Non-pigmented ciliary epithelial cell (primary cell): ENCODE data around the gene SUMO3.

Source experiments
- DNase-seq: peaks from one replicate; pipeline ENCODE4 v3.0.0-alpha.2; 2010; ENCODE audit warnings: low read depth

Gene SUMO3

DNA sequence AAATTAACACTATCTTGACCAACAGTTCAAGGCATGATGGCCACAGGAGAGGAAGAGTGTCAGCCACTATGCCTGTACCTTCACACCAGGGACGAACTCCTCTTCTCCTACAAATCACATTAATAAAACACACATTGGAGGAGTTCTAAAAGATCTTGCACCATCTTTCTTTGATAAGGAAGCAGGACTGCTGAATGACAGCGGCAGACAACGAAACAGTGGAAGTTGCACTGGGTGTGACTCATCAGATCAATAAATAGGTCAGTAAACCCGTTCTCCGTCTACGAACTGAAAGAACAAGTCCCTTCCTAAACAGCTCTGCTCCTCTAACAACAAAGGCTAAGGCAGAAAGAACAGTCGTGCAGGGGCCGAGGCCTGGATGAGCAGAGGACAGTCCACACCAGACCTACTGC is 39.4 kb downstream of the SUMO3 start:
- no peak for DNase-seq

DNA sequence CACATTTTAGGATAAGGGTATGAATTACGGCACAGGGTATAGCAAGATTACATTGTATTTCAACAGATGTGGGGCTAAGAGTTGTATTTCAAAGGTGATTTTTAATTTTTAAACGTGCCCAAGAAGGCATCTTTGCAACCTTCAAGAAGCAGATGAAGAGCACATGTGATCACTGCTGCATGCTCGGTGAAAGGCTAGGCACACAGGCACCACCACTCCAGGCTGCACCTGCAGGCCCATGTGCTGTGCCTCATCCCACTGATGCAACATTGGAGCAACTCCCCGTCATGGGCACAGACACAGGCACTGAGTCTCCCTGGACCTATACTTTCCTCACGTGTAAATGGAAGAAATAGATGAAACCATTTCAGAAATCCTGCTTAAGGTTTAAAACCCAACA is 39.8 kb downstream of the SUMO3 start:
- DNase-seq, result no peak

DNA sequence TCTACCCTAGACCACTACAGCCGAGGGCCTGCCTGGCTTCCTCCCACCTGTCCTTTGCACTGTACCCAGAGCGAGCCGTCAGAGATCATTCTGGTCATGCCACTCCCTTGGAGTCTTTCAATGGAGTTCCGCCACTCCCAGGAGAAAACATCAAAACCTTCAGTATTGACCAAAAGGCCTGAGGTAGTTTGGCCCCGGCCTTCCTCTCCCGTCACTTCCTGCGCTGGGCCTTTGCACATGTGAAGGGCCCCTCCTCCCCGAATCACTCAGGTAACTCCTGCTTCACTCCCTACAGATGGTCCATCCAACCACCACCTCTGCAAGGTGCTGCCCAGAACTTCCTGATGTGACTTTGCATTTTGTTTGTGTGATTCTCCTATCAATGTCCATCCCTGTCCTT is 42.9 kb downstream of the SUMO3 start:
- DNase-seq, result no peak

DNA sequence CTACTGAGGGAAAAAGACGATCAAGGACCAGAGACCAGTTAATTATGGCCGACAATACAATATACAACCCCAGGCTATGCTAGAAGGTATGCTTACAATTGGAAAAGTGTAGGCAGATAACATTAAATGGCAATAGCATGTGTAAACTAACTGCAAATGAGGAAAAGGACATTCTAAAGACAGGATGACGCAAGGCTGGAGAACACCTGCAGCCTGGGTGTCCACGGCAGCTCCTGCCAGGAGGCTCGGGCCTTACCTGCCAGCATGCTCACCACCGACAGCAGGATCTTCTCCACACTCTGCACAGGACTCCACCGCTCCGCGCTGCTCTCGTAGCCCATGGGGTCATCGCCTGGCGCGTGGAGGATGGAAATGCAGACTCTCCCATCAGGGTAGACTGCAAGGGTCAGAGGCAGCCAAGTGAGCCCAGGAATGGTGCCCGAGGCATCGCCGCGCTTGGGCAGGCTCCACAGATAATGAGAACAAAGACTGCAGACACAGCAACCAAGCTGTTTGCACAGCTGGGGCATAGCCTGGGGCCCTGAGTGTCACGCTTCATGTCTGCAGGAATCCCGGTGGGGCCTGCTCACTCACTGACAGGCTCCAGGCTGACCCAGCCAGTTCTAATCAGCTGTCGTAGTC is 44.5 kb downstream of the SUMO3 start:
- DNase-seq, result no peak

DNA sequence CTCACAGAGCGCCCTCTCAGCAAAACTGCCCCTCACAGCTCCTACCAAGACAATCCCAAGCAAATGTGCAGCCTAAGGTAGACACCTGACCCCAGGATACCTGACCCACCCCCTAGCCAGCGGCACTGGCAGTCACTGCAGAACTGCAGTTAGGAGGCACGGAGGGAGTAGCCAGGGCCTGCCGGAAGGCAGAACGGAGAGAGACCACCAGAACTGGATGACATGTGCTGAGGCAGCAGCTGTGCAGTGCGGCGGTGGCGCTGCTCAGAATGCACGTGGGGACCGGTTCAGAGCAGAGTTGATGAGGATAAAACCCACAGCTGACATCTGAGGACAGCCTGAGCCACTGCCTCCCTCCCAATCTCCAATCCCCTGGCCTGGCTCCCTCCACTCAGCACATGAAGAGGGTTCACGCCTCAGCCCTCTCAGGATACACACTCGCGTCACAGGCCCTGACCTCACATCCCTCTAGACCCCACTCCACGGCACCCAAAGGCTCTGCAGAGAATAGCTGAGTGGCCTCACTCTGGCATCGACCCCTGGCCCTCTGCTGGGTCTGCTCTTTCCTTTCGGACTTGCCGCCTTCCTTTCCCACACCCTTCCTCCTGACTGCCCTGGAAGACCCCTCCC is 45.9 kb downstream of the SUMO3 start:
- DNase-seq, result no peak

DNA sequence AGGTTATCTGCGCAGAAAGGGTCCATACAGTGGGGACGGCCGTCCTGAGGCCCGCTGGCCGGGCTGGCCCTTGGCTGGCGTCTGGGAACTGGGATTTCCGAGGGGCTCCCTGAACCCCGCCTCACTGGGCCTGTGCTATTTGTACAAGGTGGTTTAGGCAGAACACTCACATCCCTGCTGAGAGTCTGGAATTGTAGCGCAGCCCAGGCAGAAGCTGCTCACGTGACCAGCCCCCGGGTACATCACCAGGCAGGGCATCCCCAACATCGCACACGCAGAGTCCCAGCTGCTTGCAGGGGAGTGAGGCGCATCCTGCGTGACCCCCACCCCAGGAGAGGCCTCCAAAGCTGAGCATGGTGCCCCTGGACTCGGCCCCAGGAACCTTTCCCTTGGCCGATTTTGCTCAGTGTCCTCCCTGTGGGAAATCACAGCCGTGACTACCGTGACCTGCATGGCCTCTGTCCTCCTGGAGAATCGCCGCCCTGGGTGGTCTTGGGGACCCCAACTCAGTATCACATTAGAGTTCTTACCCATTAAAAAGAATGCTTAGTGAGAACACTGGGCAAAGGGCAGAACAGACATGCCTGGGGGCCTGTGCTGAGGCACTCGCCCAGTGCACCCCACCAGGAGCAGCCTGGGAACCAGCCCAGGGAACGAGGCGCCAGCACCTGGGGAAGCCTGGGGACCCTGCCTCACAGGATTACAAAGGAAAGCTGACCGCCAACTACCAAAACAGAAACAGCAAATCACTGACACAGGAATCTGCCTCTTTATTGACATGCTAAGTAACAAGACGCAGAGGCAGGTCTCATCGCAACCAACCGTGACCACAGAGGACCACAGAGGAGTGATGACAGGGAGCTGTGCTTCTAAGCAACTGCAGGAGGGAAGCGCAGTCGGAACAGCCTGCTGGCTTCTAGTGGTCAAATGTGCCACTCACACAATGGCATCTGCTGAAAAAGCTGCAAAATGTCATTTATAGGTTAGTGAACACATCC is 49.7 kb downstream of the SUMO3 start:
- no peak for DNase-seq

DNA sequence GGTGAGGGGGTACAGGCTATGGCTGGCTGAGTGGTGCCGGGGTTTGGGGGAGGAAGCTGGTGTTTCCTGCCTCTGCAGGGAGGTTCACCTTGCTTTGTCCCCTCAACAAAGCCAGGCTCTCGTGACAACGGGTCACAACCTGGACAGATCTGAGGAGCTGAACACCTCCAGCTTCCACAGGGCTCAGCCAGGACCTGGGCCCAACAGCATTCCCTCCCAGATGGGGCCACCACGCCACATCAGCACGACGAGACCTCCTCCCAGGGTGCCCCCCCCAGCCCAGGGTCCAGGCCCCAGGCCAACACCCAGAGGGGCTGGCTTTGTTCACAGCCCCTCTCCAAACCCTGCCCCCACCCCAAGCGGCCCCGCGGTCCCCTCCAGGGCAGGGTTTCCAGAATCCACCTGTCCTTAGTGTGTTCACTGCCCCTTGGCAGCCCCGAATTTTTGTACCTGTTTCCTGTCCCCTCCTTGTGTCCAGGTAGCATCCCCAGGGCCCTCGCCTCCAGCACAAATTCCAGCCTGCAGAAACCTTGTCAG is 51.0 kb downstream of the SUMO3 start:
- no peak for DNase-seq

DNA sequence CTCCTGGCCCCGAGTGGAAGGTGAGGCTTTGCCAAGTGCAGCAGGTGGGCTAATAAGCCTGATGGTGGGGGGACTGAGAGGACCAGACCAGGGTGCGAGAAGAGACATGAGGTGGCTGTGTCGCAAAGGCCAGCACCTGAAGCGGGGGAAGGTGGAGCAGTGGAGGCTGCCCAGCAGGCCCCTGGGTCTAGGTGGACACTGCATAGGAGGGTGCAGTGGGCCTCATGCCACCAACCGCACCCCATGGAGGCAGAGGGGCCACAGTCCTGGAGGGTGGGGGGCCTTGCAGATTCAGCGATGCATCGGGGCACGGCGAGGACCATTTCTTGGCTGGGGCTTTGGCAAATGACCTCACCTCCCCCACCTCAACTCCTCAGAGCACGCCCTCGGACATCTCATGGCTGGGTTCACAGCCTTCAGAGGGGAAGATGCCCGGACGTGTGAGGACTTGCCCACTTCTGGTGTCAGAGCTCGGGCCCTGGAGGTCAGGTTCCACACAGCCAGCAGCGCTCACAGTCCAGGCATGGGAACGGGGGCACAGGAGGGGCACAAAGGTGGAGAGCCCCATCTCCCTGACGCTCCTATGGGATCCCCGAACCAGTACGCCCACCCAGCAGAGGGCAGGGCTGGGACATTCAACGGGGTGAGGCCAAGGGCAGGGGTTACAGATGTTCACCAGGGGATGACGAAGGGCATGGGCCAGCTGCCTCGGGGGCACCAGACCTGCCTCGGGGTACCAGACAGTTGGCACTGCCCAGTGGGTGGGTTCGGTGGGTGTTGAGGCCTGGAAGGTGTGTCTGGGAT is 51.6 kb downstream of the SUMO3 start:
- no peak for DNase-seq

DNA sequence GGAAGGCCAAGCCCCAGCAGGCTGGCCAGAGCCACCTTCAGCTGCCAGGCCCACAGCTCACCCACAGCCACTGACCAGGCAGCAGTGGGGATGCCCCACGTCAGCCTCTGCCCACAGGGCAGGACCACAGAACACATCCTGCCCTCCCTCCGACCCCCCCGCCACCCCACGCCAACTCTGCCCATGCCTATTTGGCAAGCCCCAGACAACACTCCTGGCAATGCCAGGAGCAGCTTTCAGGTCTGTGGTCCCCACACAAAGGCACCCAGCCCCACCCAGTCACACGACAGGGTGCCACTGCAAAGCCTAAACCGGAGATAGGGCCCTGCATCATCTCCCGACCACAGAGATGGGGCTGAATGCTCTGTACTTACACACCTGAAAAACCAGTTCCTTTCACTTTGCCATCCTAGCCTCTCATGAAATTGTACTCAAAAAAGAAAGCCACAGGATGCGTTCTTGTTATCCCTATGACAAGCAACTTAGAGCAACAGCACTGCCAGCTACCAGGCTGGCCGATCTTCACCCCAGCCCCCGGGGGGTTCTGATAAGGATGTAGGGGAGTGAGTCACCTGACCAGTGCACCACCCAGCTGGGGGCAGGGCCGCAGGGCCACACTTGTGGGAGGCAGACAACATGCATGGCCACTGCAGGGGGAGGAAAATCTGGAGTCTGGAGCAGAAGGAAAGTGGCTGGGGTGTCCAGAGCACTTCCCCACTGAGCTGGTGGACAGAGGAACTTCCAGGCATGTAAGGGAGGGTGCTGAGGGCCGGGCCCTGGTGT is 52.4 kb downstream of the SUMO3 start:
- no peak for DNase-seq

DNA sequence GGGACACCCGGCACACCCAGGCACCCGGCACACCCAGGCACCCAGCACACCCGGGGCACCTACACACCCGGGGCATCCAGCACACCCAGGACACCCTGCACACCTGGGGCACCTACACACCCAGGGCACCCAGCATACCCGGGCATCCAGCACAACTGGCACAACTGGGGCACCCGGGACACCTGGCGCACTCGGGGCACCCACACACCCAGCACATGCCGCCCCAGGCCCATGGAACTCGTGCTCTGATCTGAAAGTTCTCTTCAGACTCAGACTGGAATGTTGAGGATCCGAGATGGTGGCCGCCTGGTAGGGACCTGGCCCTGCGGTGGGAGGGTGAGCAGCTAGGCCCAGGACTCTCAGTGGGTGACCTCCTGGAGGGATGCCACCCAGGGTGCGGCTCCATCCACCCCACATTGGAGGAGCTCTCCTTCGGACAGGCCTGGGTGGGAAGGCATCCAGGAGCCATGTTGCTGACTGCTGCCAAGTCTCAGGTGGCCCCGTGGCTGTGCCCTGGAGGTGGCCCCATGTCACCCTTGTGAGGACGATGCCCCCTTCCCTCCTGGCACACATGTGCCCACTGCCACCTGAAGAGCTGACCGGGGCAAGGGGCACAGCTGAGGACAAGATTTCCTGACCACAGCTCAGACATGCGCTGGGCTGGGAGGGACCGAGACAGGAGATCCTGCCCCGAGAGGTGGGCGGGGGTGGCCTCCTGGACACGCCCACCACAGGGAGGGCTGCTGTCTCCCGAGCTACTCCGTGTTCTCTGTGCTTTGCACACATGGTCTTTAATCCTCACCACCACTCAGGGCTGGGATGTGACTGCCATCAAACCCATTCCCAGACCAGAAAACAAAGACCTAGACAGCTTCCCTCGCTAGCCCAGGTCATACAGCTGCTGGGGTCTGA is 53.3 kb downstream of the SUMO3 start:
- no peak for DNase-seq

DNA sequence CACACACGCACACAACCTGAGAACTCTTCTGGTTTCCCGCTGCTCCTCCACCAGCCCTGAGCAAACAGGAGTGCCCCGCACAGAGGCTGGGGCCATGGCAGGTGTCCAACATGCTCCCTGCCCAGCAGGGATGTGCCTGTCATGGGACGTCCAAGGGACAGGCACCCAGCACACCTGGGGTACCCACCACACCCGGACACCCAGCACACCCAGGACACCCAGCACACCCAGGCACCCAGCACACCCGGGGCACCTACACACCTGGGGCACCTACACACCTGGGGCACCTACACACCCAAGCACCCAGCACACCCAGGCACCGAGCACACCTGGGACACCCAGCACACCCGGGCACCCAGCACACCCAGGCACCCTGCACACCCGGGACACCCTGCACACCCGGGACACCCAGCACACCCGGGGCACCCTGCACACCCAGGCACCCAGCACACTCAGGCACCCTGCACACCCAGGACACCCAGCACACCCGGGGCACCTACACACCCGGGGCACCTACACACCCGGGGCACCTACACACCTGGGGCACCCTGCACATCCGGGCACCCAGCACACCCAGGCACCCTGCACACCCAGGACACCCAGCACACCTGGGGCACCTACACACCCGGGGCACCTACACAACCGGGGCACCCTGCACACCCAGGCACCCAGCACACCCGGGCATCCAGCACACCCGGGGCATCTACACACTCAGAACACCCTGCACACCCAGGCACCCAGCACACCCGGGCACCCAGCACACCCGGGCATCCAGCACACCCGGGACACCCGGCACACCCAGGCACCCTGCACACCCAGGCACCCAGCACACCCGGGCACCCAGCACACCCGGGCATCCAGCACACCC is 54.2 kb downstream of the SUMO3 start:
- no peak for DNase-seq

DNA sequence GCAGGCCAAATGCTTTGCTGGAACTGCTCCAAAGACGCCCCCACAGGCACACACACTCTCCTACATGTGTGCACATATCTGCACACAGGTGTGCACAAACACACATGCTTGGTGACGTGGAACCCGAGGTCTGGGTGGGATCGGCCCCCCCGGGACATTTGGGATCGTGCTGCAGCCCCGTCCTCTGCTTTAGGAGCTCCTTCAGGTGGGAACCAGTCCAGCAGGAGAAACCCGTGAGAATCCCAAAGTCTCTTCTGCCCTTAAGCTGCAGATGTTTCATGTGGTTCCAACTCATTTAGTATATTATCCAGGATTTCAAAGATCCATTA is 54.8 kb downstream of the SUMO3 start:
- DNase-seq, result no peak

DNA sequence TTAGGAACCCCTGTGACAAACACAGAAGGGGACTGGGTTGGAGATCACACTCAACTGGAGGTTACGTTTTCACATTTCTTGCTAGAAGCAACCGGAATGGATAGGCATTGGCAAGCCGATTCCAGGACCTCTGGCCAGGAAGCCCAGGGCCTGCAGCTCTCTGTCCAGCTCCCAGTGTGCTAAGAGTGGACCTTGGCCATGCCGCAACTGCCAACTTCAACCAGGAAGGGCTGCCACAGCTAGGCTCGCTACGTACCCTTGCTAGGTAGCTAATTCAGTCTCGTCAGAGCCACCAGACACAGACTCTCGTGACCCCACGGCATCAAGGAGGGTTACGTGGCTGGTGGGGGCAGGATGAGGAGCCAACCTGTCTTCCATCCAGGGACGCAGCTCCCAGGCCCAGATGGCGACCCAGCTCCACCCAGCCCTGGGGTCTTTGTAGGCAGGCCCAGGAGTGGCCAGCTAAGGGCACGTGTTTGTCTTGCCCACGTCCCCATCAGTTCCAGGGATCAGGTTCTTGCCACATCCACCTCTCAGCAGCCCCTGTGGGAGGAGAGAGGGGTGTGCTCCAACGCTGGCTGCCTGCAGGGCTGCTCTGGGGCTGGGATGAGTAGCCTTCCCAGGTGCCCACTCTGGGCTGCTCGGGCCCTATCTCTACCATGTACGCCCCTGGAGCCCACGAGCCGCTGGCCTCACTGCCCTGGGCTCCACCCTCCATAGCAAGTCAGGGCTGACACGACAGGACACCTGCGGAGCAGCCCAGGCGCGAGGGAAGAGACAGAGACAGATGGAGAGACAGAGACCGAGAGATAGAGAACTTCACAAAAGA is 55.4 kb downstream of the SUMO3 start:
- DNase-seq, result no peak

DNA sequence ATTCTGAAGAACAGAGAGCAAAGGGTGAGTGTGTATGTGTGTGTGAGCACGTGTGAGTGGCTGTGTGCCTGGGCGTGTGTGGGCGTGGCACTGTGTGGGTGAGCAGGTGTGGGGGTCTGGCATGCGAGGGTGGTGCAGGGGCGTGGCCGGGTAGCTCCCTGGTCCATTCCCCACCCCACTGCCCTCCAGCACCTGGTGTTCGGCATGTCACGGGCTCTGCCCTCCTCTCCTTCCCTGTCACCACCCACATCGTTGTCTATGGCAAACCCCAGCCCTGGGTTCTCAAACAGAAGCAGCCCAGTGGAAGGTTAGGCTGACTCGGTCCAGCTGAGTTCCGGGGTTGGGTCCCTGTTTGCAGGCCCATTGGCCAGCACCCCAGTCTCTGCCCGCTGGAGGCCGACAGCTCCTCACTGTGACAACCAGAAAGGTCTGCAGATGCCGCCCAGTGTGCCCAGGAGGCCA is 56.1 kb downstream of the SUMO3 start:
- no peak for DNase-seq

DNA sequence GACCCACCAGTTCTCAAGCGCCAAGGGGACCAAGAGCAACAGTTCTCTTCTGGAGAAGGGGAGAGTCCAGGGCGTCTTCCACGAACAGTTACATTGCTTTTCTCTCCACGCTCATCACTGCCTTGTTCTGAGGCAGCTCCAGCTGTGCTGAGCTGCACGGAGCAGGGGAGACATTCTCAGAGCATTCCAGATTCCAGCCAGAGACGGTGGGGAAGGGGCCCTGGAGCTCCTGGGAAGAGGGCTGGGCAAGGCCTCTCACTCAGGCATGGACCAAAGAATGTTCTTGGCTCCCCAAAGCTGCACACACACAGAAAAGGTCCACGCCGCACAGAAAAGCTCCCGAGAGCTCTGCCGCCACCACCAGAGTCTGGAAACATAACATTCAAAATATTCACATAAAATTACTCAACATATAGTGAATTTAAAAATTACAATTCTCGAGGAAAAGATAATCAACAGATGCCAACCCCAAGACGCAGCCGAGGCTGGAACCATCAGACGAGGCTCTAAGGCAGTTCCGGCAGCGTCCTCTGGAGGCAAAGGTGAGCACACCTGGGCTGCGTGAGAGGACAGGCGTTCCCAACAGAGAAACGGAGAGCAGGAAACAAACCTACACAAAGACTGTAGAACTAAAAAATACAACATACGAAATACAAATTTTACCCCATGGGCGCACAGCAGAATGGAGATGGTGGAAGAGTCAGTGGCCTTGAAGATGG is 56.7 kb downstream of the SUMO3 start:
- DNase-seq, result no peak

DNA sequence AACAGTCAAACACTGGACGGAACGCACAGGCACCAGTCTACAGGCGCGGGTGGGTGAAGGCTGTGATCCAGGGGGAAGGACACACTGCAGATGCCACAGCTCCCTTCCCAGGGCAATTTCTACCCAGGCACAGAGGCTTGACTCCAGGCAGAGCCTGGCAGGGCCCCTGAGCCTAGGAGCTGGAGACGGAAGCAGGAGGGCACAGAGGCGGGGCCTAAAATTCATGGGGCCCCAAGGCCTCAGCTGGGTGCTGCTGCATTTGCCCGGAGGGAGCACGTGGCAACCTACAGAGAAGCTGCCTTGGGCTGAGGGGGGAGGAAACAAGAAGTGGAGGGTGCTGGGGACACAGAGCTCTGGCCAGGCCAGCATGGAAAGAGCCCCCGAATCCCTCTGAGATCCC is 57.5 kb downstream of the SUMO3 start:
- no peak for DNase-seq

DNA sequence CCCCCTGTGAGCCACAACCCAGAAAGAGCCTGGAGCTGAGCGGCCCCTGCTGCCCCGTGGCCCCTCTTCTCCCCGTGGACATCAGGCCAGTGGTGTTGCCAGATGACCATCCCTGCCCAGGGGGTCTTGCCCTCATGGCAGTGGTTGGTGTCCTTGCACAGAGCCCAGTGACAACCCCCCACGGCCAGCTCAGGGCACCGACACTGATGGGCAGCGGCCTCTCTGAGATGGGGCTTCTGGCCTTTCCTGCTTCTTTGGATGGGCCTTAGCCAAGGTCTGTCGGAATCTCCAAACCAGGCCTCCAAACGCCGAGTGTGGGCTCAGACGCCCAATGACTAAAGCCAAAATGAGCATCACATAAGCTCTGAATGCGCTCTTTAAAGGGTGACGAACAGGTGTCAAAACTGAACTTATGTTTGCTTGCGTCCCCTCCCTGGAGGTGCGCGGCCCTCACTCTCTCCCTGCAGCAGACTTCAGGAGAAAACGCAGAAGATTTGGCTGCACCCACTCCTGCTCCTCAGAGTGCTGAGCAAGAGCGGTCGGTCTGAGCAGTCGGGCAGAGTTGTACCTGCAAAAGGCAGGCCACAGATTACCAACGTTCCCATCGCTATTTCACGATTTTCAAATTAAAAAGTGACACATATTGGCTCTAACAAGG is 58.1 kb downstream of the SUMO3 start:
- no peak for DNase-seq
